DOHH2 (cell line): Measurements from ENCODE around the gene KRTAP12-4.
"Not testable (repeated sequence)": the region's sequence is repeated elsewhere in the genome, so short reads cannot be mapped to it uniquely, and the experiment has no call there.

Source experiments
- H3F3A ChIP-seq: fragments of 200-600 bp; sonication (generic), shearing (Covaris generic); 2 replicates; pipeline ENCODE4 v1.6.0; 2016; ENCODE audit warnings: antibody characterized with exemption, mild to moderate bottlenecking; ENCODE audit not compliant: control insufficient read depth, insufficient read depth
- H3K27ac ChIP-seq: fragments of 200-600 bp; sonication (generic); 2 replicates; pipeline ENCODE4 v1.5.1; 2014; ENCODE audit warnings: low read depth, mild to moderate bottlenecking, low read length, moderate library complexity
- H3K27me3 ChIP-seq: fragments of 200-600 bp; sonication (generic); 2 replicates; pipeline ENCODE4 v1.6.1; 2014; ENCODE audit warnings: mild to moderate bottlenecking, low read length, mixed read lengths; ENCODE audit not compliant: control insufficient read depth
- H3K36me3 ChIP-seq: fragments of 200-600 bp; sonication (generic); 2 replicates; pipeline ENCODE4 v1.6.1; 2014; ENCODE audit warnings: mild to moderate bottlenecking, low read length, moderate library complexity, mixed read lengths; ENCODE audit not compliant: control insufficient read depth
- H3K4me1 ChIP-seq: fragments of 200-600 bp; sonication (generic); 2 replicates; pipeline ENCODE4 v1.6.1; 2014; ENCODE audit warnings: mild to moderate bottlenecking, low read length, mixed read lengths; ENCODE audit not compliant: control insufficient read depth
- H3K4me2 ChIP-seq: fragments of 200-600 bp; sonication (generic); 2 replicates; pipeline ENCODE4 v1.6.0; 2014; ENCODE audit warnings: mild to moderate bottlenecking, low read length, moderate library complexity
- H3K4me3 ChIP-seq: fragments of 200-600 bp; sonication (generic); 2 replicates; pipeline ENCODE4 v1.5.1; 2014; ENCODE audit warnings: mild to moderate bottlenecking, low read length, mixed read lengths
- H3K79me2 ChIP-seq: fragments of 200-600 bp; sonication (generic); 2 replicates; pipeline ENCODE4 v1.6.1; 2014; ENCODE audit warnings: mild to moderate bottlenecking, low read length, mixed read lengths; ENCODE audit not compliant: control insufficient read depth
- H3K9me2 ChIP-seq: fragments of 200-600 bp; sonication (generic); replicated peaks from 2 replicates; pipeline ENCODE4 v1.6.1; 2014; ENCODE audit warnings: mild to moderate bottlenecking, low read length, mixed read lengths; ENCODE audit not compliant: control insufficient read depth
- H3K9me3 ChIP-seq: fragments of 200-600 bp; sonication (generic); 2 replicates; pipeline ENCODE4 v1.6.1; 2014; ENCODE audit warnings: antibody characterized with exemption, low read length, mixed read lengths; ENCODE audit not compliant: control insufficient read depth, insufficient read depth
- H4K20me1 ChIP-seq: fragments of 200-600 bp; sonication (generic); 2 replicates; pipeline ENCODE4 v1.6.0; 2014; ENCODE audit warnings: low read depth, mild to moderate bottlenecking, antibody characterized with exemption, low read length, moderate library complexity; ENCODE audit not compliant: control insufficient read depth, insufficient read depth
- EZH2phosphoT487 ChIP-seq: fragments of 200-600 bp; sonication (generic); IDR thresholded peaks from 2 replicates; pipeline ENCODE4 v1.6.1; 2017; ENCODE audit warnings: borderline replicate concordance, mild to moderate bottlenecking, antibody characterized with exemption, low read length, moderate library complexity, mixed read lengths
- TF ChIP-seq, protein P1 (sequence below): fragments of 200-600 bp; sonication (generic); IDR thresholded peaks from one replicate; pipeline ENCODE4 v1.5.1; 2014; ENCODE audit warnings: antibody characterized with exemption, mild to moderate bottlenecking, low read depth, low read length; ENCODE audit not compliant: poor library complexity, severe bottlenecking

Gene KRTAP12-4

DNA sequence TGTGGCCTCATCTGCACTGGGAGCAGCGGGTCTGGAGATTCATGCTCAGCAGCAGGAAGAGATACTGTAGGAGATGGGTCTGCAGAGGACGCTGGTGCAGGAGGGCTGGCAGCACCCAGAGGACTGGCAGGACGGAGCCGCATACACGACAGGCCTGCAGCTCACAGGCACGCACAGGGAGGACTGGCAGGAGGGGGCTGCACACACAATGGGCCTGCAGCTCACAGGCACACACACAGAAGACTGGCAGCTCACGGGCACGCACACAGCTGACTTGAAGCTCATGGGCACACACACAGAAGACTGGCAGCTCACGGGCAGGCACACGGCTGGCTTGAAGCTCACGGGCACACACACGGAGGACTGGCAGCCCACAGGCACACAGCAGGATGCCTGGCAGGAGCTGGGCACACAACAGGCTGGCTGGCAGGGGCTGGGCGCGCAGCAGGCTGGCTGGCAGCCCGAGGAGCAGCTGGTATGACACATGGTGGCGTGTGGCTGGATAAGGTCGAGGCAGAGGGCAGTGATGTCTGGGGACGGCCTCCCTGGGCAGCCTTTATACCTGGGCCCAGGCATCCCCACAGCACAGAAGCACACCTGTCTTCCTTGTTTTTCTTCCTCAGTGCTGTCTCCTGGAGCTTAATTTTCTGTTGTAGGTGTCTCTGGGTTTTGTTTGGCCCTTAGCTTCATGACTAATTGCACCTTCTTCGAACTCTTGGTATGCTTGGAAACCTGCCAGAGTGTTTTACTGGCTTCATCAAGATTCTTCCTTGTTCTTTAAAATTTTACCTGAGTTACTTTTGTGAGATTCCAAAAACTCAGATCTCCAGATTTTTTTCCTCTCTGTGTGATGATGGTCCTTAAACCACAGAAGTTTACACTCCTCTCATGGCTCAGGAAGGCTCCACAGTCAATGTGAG, 12.2 kb upstream of the KRTAP12-4 start, which contains the start of gene KRTAP12-2:
TSS of gene KRTAP12-2 (minus strand) at position 527 of the 920 bp plus-strand sequence. CDS start at position 486, 41 bp downstream.
- no peaks in the 10 kb centered on the region for H3K36me3 ChIP-seq
- H3K4me3 ChIP-seq: no peak within 1 kb of the TSS
- H3K4me2 ChIP-seq: no peak within 1 kb of the TSS
- TF ChIP-seq, protein P1, sequence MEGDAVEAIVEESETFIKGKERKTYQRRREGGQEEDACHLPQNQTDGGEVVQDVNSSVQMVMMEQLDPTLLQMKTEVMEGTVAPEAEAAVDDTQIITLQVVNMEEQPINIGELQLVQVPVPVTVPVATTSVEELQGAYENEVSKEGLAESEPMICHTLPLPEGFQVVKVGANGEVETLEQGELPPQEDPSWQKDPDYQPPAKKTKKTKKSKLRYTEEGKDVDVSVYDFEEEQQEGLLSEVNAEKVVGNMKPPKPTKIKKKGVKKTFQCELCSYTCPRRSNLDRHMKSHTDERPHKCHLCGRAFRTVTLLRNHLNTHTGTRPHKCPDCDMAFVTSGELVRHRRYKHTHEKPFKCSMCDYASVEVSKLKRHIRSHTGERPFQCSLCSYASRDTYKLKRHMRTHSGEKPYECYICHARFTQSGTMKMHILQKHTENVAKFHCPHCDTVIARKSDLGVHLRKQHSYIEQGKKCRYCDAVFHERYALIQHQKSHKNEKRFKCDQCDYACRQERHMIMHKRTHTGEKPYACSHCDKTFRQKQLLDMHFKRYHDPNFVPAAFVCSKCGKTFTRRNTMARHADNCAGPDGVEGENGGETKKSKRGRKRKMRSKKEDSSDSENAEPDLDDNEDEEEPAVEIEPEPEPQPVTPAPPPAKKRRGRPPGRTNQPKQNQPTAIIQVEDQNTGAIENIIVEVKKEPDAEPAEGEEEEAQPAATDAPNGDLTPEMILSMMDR: no peak
- TF ChIP-seq EZH2phosphoT487: no peak
- no peaks in the 10 kb centered on the region for H4K20me1 ChIP-seq
- no peaks in the 10 kb centered on the region for H3K27me3 ChIP-seq
- H3K4me1 ChIP-seq: no peaks in the 10 kb centered on the region
- H3K27ac ChIP-seq: no peak within 1 kb of the TSS
- no peaks in the 10 kb centered on the region for H3K79me2 ChIP-seq
- H3K9me2 ChIP-seq: no peaks in the 10 kb centered on the region
- H3F3A ChIP-seq: no peaks in the 10 kb centered on the region
- peaks cover 2% of the 10 kb centered on the region; the same call in 1 of the 2 replicates for H3K9me3 ChIP-seq

DNA sequence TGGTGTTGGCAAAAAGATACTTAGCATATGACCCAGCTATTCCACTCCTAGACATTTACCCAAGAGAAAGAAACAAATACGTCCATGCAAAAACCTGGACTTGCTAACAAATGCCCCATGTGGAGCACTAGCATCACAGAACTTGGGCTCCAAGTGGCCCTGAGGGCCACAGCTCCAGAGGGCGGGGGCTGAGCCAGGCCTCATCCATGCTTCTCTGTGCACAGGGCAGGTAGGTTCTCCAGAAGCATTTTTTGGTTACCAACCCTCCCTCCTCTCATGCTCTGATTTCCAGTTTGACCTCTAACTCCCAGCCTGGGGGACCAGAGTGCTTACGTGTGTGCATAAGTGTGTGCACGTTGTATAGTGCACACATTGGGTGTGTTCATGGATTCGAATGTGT, 10.2 kb upstream of the KRTAP12-4 start:
- no peaks in the 10 kb centered on the region for H3K79me2 ChIP-seq
- no peaks in the 10 kb centered on the region for H3K9me2 ChIP-seq
- no peaks in the 10 kb centered on the region for H3K27me3 ChIP-seq
- no peak for TF ChIP-seq EZH2phosphoT487
- TF ChIP-seq, protein P1: no peak
- no peaks in the 10 kb centered on the region for H3K36me3 ChIP-seq
- H3K4me1 ChIP-seq: no peaks in the 10 kb centered on the region
- H3F3A ChIP-seq: no peaks in the 10 kb centered on the region
- H4K20me1 ChIP-seq: no peaks in the 10 kb centered on the region
- H3K4me3 ChIP-seq: no peak overlapping the region
- no peak overlapping the region for H3K27ac ChIP-seq
- no peak overlapping the region for H3K4me2 ChIP-seq
- no peaks in the 10 kb centered on the region for H3K9me3 ChIP-seq

DNA sequence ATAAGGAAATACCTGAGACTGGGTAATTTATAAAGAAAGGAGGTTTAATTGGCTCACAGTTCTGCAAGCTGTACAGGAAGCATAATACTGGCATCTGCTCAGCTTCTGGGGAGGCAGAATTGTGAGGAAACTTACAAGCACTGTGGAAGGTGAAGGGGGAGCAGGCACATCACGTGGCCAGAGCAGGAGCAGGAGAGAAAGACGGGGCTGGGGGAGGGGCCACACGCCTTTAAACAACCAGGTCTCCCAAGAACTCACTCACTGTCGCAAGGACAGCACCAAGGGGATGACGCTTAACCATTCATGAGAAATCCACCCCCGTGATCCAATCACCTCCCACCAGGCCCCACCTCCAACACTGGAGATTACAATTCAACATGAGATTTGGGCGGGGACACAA, 7.1 kb upstream of the KRTAP12-4 start:
- not testable (repeated sequence) for H4K20me1 ChIP-seq, H3K4me2 ChIP-seq, H3K4me3 ChIP-seq, H3K27ac ChIP-seq, H3K9me2 ChIP-seq, H3K9me3 ChIP-seq, H3K36me3 ChIP-seq, H3K4me1 ChIP-seq, H3F3A ChIP-seq, H3K79me2 ChIP-seq, H3K27me3 ChIP-seq

DNA sequence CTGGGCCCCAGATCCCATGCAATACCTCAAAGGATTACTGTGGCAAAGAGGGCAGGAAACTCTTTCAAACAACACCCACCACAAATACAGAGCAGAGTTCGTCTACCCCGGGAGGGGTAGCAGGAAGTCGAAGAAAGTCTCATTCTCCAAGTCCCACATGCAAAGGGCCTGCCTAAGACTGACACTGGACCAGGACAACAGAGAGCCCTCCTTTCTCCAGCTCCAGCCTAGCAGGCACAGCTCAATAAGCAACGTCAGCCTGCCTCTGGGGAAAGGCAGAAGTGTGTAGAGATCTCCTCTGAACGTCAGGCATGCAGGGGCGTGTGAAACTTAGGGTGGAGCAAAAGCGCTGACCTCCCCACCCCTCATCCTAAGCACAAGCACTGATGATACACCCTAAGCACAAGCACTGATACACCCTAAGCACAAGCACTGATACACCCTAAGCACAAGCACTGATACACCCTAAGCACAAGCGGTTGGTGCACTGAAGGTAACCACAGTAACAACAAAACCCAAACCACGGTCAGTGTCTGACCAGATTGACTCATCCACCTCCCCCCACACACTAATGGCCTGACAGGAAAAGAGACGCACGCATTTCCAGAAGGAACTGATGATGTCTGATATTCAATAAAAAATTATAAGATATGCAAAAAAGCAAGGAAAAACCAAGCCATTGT, 4.6 kb upstream of the KRTAP12-4 start:
- Histone ChIP-seq H3K36me3 (no peaks in the 10 kb centered on the region), H3K79me2 (no peaks in the 10 kb centered on the region), H3K4me3 (no peak overlapping the region), H3K4me2 (no peak overlapping the region), H3K9me3 (no peaks in the 10 kb centered on the region), H3K27ac (no peak overlapping the region), H4K20me1 (no peaks in the 10 kb centered on the region), H3F3A (no peaks in the 10 kb centered on the region), H3K9me2 (no peaks in the 10 kb centered on the region), H3K4me1 (no peaks in the 10 kb centered on the region), H3K27me3 (no peaks in the 10 kb centered on the region)
- TF ChIP-seq EZH2phosphoT487: no peak
- TF ChIP-seq, protein P1: no peak
